RPMI8226 (cell line): ENCODE results near the gene WNT9B.

Experiments
- DNase-seq: peaks from one replicate; pipeline ENCODE4 v3.0.0-alpha.2; 2015

The WNT9B gene

DNA sequence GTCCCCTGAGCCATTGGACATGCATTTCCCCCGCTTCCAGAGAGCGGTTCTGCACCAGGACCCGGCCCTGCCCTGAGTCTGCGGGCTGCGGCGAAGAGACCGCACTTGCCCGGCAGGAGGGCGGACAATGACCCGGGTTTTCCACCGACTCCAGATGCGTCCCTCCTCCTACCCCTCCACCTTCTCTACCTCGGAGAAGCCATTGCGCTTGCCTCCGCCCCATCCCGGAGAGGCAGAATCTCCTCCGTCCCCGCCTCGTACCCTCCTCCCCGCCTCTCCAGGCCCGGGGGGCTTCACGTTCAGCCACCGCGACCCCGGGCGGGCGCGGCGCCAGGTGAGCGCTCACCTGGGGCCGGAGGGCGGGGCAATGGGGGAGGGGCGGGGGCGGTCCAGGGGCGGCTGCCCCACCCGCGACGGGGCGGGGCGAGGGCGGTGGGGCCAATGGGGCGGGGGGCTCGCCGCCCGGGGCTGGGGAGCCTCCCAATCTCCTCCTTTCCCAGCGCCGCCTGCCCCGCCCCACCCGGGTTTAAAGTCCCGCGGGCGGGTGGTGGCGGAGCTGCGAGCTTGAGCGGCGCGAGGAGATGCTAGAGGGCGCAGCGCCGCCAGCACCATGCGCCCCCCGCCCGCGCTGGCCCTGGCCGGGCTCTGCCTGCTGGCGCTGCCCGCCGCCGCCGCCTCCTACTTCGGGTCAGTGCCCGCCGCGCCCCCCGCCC is at the start of gene WNT9B:
Gene WNT9B (plus strand): TSS at position 555 of the 713 bp plus-strand sequence. CDS start 56 bp downstream, at position 611.
- DNase-seq, result no peak

DNA sequence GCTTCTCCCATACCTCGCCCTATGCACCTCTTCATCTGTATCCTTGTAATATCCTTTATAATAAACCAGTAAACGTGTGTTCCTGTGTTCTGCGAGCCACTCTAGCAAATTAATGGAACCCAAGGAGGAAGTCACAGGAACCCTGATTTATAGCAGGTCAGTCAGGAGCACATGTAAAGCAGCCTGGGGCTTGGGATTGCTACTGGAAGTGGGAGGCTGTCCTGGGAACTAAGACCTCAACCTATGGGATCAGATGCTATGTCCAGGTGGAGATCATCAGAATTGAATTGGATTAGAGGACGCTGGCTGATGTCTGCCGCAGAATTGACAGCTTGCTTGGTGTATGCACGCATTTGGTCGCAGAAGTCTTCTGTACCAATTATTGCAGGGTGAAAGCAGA is 48.6 kb upstream of the WNT9B start:
- DNase-seq, result no peak

GRCh38 chr17:46803544-46803943 is 47.8 kb upstream of the WNT9B start:
- no peak for DNase-seq

- DNase-seq, result no peak
Observed at GRCh38 chr17:46805771-46806170, 45.6 kb upstream of the WNT9B start.

DNA sequence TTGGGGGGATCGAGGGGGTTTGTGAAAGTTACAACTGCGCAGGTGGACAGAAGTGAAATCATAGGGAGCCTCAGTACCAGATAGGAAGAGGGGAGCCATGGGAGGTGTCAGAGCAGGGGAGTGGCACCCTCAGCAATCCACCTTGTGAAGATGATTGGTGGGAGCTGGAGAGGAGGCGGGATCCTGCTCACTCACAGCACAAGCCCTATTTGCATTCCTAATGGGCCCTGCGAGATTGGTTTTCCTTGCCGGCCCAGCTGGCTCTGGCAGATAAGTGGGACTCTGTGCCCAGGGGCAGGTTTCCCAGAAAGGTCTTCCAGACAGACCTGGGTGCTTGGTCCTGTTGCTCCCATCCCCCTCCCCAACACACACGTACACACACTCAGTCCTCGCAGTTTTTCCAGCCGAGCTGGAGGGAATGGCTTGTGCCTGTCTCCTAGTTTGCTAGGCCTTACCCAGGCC is 42.2 kb upstream of the WNT9B start:
- DNase-seq, result no peak

DNA sequence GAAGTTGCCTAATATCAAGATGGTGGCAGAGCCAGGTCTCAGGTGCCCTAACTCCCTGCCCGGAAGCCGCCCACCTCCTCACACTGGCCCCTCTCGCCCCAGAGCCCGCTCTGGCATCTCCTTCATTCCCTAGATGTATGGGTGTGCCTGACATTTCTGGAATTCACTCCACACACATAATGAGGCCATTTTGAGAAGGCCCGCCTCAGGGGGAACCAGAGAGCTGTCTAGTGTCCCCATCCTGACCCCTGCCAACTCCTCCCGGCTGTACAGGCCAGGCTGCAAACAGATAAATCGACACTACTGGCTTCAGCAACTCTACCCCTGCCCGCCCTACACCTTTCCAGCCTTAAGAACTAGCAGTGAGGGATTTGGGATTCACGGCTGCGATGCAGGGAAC is 40.5 kb upstream of the WNT9B start:
- no peak for DNase-seq

GRCh38 chr17:46811978-46812583 is 39.3 kb upstream of the WNT9B start:
- DNase-seq, result no peak

DNA sequence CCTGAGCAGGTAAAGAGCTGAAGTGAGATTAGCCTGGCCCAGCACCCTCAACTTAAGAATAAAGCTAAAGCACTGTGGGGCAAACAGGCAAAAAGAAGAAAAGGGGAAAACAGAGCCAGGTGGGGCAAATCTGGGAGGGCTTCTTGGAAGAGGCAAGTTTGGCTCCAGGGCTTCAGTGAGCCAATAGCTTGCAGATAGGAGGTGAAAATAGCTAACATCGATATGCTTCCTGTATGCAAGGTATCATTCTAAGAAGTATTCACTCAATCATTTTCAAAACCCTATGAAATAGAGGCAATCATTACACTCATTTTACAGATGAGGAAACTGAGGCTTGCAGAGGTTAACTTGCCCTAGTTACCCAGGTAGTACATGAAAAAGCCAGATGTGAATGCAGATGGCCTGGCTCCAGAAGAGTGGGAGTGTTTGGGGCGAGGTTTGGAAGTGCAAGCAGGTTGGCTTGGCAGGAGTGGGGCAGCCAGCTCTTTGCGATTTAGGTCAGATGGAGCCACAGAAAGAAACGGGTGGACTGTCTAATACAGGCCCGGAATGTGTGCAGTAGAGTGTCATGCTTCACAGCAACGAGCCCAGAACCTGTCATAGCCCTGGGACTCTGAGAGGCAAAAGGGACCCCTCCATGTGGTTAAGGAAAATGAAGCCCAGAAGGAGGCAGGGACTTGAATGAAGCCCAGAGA is 38.6 kb upstream of the WNT9B start:
- no peak for DNase-seq

DNA sequence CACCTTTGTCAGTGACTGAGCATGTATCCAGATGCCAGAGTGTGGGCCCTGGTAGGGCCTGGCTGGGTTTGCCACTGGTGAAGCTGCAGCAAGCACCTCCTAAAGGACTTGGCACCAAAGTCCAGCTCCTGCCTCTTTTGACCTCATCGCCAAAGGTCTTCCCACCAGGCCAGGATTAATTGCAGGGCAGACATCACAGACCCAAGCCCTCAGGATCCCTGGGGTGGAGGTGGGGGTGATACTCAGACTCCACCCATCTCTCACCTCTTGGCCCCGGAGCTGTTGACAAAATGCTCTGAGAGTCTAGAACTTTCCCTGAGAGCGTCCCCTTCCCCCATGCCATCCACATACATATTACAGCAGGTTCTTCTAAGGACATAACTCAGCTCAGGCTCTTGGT is 37.5 kb upstream of the WNT9B start:
- DNase-seq, result no peak

GRCh38 chr17:46814446-46814845 is 36.9 kb upstream of the WNT9B start:
- DNase-seq, result no peak

- DNase-seq, result no peak
Observed at GRCh38 chr17:46815474-46816353, 35.7 kb upstream of the WNT9B start.

DNA sequence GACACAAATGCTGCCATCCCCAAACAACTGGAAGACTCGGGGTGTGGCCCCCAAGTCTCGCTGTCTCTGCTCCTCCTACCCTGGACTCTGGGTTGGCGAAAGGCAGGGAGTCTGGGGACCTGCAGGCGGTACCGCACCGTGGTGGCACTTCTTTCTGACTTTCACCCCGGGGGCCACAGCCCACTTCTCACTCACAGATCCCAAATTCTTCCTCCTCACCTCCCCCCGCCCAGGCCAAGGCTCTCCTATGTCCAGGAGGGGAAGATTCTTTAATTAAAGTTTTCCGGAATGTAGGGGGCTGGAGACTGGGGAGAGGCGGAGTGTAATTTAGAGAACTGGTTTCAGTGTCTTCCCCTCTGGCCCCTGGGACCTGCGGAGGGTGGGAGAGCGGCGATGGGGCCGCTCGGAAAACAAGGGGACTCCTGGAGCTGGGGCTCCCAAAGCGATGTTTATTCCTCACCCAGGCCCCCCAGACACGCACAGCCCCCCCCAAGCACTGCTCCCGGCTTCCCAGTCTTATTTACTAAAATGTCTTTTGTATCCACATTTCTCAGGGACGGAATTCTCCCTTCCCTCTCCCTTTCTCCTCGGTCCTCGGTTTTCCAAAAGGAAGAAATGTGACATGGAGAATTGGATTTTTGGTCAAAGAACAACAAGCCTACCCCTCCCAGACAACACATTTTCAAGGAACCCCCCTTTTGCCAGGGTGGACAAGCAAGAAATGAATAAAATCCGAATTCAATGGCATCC is 34.1 kb upstream of the WNT9B start:
- DNase-seq, result no peak

GRCh38 chr17:46817901-46818209 is 33.5 kb upstream of the WNT9B start:
- no peak for DNase-seq

GRCh38 chr17:46818316-46818928 is 33.0 kb upstream of the WNT9B start, which contains the start of gene WNT3:
Gene WNT3, minus strand, starts transcription at chr17:46818692. Its CDS starts 95 bp downstream, at chr17:46818597.
- DNase-seq, result peak; percentile 41

DNA sequence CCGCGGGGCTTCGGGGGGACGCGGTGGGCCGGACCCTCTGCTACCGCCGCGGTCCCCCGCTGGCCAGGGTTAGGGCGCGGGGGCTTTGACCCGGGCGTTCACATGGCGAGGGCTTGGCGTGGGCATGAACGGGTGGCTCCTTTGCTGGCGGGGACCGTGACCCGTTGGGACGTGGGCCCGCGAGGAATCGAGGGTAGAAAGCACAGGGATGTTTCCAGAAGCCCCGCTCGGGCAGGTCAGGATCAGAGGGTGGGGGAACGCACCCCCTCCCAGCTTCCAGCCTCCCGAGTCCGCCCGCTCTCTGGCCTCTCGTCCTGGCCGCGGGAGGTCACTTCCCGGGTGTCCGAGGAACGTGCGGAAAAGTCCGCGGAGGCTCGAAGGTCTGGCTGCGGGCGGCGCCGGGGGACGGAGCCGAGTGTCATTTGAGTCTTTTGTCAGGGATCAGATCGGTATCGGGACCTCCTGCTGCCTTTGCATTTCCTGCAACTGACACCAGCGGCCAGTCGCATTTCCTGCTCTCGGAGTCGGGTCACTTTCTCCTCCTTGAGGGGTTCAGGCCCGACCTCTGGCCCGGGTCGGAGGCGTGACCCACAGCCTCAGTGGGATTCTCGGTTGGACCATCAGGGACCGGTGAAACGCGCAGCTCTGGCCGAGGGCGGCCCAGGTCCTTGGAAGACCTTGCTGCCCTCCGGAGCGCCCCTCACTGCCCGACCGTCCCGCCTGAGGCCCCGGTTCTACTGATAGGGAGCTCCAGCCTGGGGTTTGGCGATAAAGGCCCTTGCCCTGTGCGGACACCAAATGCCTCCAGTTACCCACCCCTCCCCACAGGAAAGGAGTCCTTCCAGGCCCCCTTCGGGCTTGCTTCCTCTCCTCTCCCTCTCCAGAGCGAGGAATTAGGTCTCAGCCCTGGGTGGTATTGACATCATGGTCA is 32.2 kb upstream of the WNT9B start:
- no peak for DNase-seq

GRCh38 chr17:46819906-46820351 is 31.5 kb upstream of the WNT9B start:
- DNase-seq, result no peak

GRCh38 chr17:46820592-46821450 is 30.6 kb upstream of the WNT9B start:
- no peak for DNase-seq

GRCh38 chr17:46821482-46822387 is 29.6 kb upstream of the WNT9B start:
- DNase-seq, result no peak
